HG02870 (cell line): ENCODE measurements around the gene TBX2.
"Not testable (repeated sequence)": the region's sequence is repeated elsewhere in the genome, so short reads cannot be mapped to it uniquely, and the experiment has no call there.

Experiments used
- ATAC-seq: cut with Tn5 transposase; IDR thresholded peaks from one replicate; pipeline ENCODE4 v1.9.1; 2021; ENCODE audit warnings: mild to moderate bottlenecking, moderate library complexity; ENCODE audit not compliant: unreplicated experiment

TBX2 gene

GRCh38 chr17:61427567-61427966, 27.9 kb downstream of the TBX2 start:
- ATAC-seq = no peak

- no peak for ATAC-seq
Measured at GRCh38 chr17:61429274-61429673, 29.6 kb downstream of the TBX2 start.

GRCh38 chr17:61429831-61430230, 30.2 kb downstream of the TBX2 start:
- ATAC-seq = not testable (repeated sequence)

- no peak for ATAC-seq
Measured at GRCh38 chr17:61431594-61432311, 32.1 kb downstream of the TBX2 start.

DNA sequence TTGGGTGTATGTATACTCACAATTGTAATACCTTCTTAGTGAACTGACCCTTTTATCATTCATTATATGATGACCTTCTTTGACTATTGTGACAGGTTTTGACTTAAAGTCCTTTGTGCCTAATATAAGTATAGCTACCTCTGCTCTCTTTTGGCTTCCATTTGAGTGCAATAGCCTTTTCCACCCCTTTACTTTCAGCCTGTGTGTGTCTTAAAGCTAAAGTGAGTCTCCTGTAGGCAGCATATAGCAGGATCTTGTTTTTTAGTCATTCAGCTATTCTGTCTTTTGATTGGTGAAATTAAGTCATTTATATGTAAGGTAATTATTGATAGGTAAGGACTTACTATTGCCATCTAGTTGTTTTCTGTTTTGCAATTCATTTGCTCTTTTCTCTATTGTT, 36.6 kb downstream of the TBX2 start:
- ATAC-seq = no peak

DNA sequence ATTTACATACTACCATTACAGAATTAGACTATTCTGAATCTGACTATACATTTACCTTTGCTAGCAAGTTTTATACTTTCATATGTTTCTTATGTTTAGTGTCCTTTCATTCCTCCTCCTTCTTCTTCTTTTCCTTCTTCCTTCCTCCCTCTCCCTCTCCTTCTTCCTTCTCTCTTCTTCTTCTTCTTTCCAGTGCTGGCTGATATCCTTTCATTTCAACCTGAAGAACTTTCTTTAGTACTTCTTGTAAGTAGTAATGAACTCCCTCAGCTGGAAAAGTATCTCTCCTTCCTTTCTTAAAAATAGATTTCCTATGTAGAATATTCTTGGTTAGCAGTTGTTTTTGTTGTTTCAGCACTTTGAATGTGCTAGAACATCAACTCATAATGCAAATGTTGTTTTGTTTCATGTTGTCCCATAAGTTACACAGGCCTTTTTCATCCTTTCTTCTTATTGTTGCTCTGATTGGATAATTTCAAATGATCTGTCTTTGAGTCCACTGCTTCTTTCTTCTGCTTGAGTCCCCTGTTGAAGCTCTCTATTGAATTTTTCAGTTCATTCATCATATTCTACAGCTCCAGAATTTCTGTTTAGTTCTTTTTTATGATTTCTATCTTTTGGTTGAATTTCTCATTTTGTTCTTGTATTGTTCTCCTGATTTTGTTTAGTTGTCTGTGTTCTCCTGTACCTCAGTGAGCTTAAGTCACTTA, 37.5 kb downstream of the TBX2 start:
- ATAC-seq = no peak

DNA sequence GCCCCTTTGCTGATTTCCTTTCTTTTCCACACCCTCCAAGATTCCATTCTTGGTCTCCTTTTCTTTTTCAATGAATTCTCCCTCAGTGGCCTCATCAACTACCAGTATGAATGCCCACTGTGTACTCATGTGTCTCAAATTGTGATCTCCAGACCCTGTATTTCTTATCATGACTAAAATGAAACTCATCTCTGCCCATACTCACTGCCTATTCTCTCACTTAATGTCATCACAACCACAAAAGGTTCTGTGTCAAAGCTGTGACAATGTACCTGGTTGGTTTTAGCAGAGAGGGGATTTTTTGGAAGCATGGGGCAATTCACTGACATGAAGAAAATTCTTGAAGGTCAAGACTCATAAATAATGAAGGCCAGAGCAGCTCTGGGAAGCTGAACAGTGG, 41.1 kb downstream of the TBX2 start:
- ATAC-seq = peak; percentile 80

DNA sequence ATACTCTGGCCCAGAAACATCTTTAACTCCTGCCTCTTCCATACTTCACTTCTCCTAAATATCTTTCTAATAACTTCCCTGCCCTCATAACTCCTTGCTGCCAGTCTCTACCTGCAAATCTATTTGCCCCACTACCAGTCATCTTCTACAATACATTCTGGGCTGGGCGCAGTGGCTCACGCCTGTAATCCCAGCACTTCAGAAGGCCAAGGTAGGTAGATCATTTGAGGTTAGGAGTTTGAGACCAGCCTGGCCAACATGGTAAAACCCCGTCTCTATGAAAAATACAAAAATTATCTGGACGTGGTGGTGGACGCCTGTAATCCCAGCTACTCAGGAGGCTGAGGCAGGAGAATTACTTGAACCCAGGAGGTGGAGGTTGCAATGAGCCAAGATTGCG, 41.9 kb downstream of the TBX2 start:
- ATAC-seq = not testable (repeated sequence)

DNA sequence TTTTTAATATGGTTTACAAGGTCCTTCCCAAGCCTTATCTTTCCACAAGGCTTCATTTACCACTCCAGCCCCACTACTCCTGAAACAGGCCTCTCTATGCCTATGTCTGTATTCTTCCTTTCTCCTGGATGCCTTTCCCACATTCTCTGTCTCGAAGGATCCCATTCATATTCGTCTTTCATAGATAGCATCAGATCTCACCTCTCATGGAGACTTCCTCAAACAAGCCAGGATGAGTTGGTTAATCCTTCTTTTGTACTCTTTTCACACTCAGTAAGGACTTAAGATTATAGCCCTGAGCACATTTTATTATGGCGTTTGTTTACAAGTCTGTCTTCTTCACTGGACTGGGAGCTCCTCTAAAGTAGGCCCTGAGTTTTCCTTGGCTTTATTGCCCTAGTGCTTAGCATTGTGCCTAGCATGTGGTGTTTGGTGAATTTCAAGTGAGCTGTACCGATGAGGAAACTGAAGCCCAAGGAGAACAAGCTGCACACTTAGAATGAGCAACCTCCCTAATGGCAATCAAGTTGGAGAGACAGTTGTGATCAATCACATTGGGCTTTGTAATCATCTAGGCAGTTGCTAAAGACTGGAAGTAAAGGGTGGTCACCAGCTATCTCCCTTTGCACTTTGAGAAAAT, 42.6 kb downstream of the TBX2 start:
- no peak for ATAC-seq

- no peak for ATAC-seq
Measured at GRCh38 chr17:61442878-61443474, 43.3 kb downstream of the TBX2 start.

DNA sequence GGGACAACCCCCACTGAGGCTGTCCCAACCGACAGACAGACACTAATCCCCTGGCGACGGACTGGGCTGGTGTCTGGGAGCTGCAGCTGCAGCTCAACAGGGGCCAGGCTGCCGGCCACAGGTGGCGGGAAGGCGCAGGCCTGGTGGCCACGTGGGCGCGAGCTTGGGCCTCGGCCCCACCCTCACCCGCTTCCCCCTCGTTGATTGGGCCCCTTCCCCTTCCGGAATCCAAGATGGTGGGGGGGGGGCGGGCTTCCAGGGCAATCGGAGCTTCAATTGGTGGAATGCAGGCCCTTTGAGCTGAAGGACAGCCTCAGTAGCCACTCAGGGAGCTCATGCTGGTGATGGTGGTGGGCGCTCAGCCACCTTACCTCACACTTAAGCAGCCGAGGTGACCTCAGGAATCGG, 43.8 kb downstream of the TBX2 start:
- no peak for ATAC-seq

DNA sequence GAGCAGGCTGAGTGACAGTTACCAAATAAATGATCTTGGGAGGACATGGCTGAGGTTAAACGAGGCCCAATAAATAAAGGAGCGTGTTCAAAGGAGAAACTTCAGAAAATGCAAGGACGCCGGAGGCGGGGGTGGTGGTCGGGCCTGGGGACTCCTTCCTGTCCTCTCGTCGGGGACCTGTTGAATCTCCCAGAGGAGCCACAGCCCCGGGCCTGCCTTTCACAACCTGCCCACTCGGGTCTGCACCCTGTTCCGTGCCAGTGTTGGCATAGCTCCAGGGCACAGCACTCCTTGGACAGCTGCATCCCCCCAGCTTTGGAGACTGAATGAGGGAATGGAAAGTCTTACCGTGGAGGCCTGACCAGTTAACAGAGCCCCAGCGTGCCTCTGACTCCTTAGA, 44.4 kb downstream of the TBX2 start:
- ATAC-seq = no peak

GRCh38 chr17:61444831-61445230, 45.2 kb downstream of the TBX2 start:
- no peak for ATAC-seq

- no peak for ATAC-seq
Measured at GRCh38 chr17:61447358-61447757, 47.7 kb downstream of the TBX2 start.

- no peak for ATAC-seq
Measured at GRCh38 chr17:61448042-61448441, 48.4 kb downstream of the TBX2 start.

- not testable (repeated sequence) for ATAC-seq
Measured at GRCh38 chr17:61449140-61449539, 49.5 kb downstream of the TBX2 start.

DNA sequence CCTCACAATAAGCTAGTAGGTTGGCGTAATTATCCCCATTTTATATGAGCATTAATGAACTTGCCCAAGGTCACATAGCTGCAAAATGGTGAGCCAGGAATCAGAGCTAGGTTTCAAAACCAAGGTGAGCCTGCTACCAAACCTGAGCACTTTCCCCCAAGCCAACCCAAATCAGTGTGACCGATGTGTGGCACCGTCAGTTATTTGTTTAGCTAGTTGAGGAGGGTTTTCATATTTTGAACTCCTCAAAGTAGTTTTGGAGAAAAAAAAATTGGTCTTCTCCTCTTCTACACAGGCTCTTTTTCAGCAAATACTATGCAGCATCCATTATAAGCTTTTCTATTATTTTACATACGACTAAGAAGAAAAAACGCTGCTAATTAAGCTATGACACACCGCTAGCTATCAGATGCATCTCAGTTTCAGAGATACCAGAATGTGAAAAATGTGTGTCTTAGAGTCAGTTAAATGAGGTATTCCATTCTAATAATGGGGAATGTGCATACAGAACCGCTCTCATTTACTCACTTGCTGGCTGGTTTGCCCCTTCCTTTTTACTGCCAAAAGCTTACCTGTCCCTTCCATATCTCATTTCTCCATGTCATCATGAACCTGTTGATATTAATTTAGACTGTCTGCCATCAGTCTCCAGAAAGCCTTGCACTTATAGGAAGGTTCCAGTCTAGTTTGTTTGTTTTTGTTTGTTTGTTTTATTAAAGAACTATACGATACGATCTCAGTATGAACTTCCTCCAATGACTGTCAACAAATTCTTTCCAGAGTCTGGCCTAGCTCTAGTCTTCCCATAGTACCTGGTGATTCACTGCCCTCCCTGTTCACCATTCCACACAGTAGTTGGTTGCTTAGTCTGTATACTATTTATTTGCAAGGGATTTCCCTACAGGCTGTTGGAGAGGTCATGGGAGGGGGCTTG, 50.3 kb downstream of the TBX2 start:
- no peak for ATAC-seq

DNA sequence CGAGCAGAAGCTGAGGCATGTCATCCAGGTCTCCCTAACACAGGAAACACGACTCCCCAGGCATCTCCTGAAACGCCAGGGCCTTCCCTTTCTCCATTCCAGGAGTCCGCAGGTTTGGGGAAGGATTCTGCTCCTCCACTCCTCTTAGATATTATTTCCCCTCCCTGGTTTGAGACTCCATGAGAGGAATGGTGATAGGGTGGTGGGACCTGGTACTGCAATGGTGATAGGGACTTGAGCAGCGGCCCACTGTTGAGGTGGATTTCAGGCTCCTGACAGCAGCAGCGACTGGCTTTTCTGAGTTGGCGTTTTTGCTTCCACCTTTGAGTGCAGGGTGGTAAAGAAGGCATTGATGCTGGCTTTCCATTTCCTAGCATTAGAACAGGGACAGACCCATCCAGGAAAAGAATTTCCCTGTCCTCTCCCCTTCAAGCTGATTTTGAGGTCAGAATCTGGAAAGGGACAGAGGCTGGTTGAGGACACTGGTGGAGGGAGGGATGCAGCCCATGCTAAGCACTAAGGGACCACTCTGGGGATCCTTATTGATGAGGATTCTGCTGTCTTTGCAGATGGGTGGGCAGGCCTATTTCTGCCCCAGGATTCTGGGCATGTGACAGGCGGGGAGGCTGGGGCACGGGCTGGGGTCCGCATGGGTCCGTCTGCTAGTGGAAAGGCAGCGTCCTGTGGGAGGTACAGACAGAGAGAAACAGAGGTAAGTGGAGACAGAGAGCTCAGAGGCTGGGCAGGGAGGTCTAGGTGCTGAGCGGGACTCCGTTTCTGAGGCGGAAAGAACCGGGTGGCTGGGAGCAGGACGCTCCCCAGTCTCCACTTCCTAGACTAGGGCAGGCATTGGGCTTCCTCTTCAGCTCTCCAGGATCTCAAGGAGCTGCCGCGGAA, 51.2 kb downstream of the TBX2 start:
- no peak for ATAC-seq

- ATAC-seq = no peak
Measured at GRCh38 chr17:61451538-61452300, 52.1 kb downstream of the TBX2 start.
